Stimulated activated CD8-positive, alpha-beta memory T cell treated with anti-CD3 and anti-CD28 coated beads, Interleukin-4, amount 100 ng/mL, for 48 hours (primary cell): ENCODE results near the gene SEMA4G.

ENCODE experiments used
- DNase-seq: peaks from one replicate; pipeline ENCODE4 v3.0.0-alpha.2; 2020

The SEMA4G gene

GRCh38 chr10:100969187-100970075, at the start of gene SEMA4G:
SEMA4G (plus strand) TSS chr10:100969504; CDS start chr10:100972913, 3,409 bp downstream.
- peak; percentile 72 for DNase-seq

- DNase-seq = no peak
These were observed 45.7 kb upstream of the SEMA4G start for GRCh38 chr10:100923580-100923979.

- DNase-seq = no peak
These were observed 42.0 kb upstream of the SEMA4G start for GRCh38 chr10:100927266-100927665.

- no peak for DNase-seq
These were observed 41.3 kb upstream of the SEMA4G start for GRCh38 chr10:100928039-100928438.

GRCh38 chr10:100930368-100930767, 38.9 kb upstream of the SEMA4G start:
- no peak for DNase-seq

- DNase-seq = no peak
These were observed 35.1 kb upstream of the SEMA4G start for GRCh38 chr10:100934084-100934659.

GRCh38 chr10:100939763-100940344, 29.4 kb upstream of the SEMA4G start:
- DNase-seq = no peak

- no peak for DNase-seq
These were observed 27.1 kb upstream of the SEMA4G start for GRCh38 chr10:100942229-100942628.

GRCh38 chr10:100943508-100943907, 25.8 kb upstream of the SEMA4G start:
- DNase-seq = no peak

- no peak for DNase-seq
These were observed 23.6 kb upstream of the SEMA4G start for GRCh38 chr10:100945754-100946153.

- DNase-seq = no peak
These were observed 20.4 kb upstream of the SEMA4G start for GRCh38 chr10:100948916-100949315.

- no peak for DNase-seq
These were observed 9.1 kb upstream of the SEMA4G start for GRCh38 chr10:100960251-100960650.

- DNase-seq = no peak
These were observed 6.8 kb upstream of the SEMA4G start for GRCh38 chr10:100962351-100963080.

GRCh38 chr10:100963826-100964225, 5.5 kb upstream of the SEMA4G start:
- DNase-seq = no peak

- no peak for DNase-seq
These were observed 3.5 kb upstream of the SEMA4G start for GRCh38 chr10:100965820-100966219.

- DNase-seq = no peak
These were observed 2.4 kb upstream of the SEMA4G start for GRCh38 chr10:100966887-100967286.

GRCh38 chr10:100967332-100967731, 2.0 kb upstream of the SEMA4G start:
- no peak for DNase-seq

GRCh38 chr10:100968062-100968736, 1.1 kb upstream of the SEMA4G start:
- DNase-seq = no peak

- no peak for DNase-seq
These were observed 479 bp upstream of the SEMA4G start for GRCh38 chr10:100968863-100969186.

GRCh38 chr10:100970076-100970913, 991 bp downstream of the SEMA4G start:
- peak; percentile 48 for DNase-seq

- DNase-seq = no peak
These were observed 1.9 kb downstream of the SEMA4G start for GRCh38 chr10:100970914-100971811.
